ENCODE measurements around the gene C9orf50.

GRCh38 chr9:129612123-129612522 is 8.8 kb downstream of the C9orf50 start:
- peak in 1 of 6 experiments; percentile 11 for TF ChIP-seq CTCF (IDR thresholded peaks at IDR 0.05)
- no peak for TF ChIP-seq POLR2A (IDR thresholded peaks at IDR 0.05)
